ENCODE data around the gene TTI1.

The TTI1 gene

GRCh38 chr20:37943033-37943432, 90.2 kb downstream of the TTI1 start:
- ChIA-PET POLR2A (no interaction called here), CTCF (no interaction called here)

DNA sequence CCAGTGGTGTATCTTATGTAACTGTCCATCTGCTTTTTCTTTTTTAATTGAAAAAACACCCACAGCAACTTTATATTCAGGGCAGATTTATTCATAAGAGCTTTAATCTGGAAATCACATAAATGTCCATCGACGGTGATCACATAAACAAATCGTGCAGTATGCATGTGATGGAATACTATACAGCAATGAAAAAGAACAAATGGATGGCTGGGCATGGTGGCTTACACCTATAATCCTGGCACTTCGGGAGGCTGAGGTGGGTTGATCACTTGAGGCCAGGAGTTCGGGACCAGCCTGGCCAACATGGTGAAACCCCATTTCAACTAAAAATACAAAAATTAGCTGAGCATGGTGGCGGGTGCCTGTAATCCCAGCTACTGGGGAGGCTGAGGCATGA, 91.3 kb downstream of the TTI1 start:
- ChIA-PET CTCF (no interaction called here), POLR2A (no interaction called here)
- no peak for DNase-seq (ENCODE audit: low read depth, low spot score)
- no peak overlapping the region for H3K4me3 ChIP-seq (ENCODE audit: low read depth, low read length)
- TF ChIP-seq, protein P1, sequence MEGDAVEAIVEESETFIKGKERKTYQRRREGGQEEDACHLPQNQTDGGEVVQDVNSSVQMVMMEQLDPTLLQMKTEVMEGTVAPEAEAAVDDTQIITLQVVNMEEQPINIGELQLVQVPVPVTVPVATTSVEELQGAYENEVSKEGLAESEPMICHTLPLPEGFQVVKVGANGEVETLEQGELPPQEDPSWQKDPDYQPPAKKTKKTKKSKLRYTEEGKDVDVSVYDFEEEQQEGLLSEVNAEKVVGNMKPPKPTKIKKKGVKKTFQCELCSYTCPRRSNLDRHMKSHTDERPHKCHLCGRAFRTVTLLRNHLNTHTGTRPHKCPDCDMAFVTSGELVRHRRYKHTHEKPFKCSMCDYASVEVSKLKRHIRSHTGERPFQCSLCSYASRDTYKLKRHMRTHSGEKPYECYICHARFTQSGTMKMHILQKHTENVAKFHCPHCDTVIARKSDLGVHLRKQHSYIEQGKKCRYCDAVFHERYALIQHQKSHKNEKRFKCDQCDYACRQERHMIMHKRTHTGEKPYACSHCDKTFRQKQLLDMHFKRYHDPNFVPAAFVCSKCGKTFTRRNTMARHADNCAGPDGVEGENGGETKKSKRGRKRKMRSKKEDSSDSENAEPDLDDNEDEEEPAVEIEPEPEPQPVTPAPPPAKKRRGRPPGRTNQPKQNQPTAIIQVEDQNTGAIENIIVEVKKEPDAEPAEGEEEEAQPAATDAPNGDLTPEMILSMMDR (IDR thresholded peaks at IDR 0.05; ENCODE audit: insufficient read depth, low read length, missing control alignments), result no peak

More at GRCh38 chr20:37943033-37943432, 90.2 kb downstream of the TTI1 start:
- TF ChIP-seq, protein P1 (IDR thresholded peaks at IDR 0.05; ENCODE audit: insufficient read depth, low read length, missing control alignments), result no peak
- no peak for DNase-seq (ENCODE audit: low read depth, low spot score)
- no peak overlapping the region for H3K4me3 ChIP-seq (ENCODE audit: low read depth, low read length)

DNA sequence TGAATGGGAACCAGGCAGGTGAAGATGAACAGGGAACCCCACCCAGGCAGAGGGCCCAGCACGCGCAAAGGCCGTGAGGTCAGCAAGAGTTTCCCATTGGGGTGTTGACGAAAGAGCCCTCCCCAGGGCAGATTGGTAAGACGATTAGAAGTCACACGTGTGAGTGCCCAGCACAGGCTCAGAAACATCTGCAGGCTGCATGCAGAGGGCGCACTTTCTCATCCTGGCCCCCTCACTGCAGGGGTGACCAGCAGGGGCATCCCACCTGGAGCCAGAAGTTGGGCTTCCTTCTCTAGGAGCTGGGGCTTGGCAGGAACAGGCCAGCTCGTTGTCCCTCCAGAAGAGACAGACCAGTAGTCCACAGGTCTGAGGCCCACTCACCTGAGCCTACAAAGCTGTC, 91.9 kb downstream of the TTI1 start:
- CTCF ChIA-PET, result no interaction called here
- POLR2A ChIA-PET, result no interaction called here
- H3K4me3 ChIP-seq (ENCODE audit: low read depth, low read length), result no peak overlapping the region
- TF ChIP-seq, protein P1 (IDR thresholded peaks at IDR 0.05; ENCODE audit: insufficient read depth, low read length, missing control alignments), result peak; percentile 16
- no peak for DNase-seq (ENCODE audit: low read depth, low spot score)

DNA sequence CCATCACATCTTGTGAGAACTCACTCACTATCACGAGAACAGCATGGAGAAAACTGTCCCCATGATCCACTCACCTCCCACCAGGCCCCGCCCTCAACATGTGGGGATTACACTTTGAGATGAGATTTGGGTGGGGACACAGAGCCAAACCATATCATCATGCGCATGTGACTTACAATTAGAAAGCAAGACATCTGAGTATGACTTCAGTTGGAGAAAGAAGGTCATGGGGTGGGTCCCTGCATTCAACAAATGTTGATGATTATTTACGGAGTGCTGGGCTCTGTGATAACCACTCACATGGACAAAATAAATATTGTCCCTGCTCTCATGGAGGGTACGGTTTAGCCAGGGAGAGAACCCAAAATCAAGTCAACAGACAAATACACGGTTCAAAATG, 92.4 kb downstream of the TTI1 start:
- ChIA-PET CTCF (no interaction called here), POLR2A (no interaction called here)

DNA sequence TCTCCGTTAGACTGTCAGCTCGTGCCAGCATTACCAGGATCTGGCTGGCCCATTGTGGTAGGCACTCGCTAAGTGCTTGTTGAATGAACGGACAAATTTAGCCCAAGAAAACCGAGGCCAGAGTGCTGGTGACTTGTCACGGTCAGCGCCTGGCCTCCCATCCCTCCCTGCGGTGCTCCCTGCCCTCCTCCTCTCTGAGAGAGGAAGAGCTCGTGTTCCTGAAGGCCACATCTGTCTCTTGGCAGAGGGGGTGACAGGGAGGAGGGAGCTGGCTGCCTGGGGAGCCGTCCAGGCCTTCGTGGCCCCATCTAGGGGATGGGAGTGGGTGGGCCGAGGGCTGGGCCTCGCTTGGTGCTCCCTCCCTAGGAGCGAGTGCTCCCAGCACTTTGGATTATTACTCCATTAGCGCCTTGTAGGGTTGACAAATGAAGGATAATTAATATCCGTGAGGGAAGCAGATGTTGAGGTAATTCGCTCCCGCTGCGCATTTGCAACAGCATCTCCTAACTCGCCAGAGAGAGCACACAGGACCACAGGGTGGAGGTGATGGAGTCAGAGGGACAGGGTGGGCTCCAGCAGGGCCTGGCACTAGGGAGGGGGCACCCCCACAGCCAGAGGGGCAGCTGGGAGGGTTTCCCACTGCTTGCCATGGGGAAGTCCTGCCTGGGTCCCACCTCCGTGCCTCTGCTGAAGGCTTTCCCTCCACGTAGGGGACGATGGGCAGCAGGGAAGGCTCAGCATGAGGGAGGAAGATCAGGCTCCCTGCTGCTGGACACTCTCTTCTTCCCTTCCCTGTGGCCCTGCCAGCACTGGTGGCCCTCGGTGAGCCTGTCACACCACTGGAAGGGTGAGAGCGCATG, 93.3 kb downstream of the TTI1 start:
- no peak for DNase-seq (ENCODE audit: low read depth, low spot score)
- ChIA-PET POLR2A (no interaction called here), CTCF (no interaction called here)
- TF ChIP-seq, protein P1 (IDR thresholded peaks at IDR 0.05; ENCODE audit: insufficient read depth, low read length, missing control alignments), result no peak
- no peak overlapping the region for H3K4me3 ChIP-seq (ENCODE audit: low read depth, low read length)

More for the DNA sequence above, 92.4 kb downstream of the TTI1 start:
- DNase-seq (ENCODE audit: low read depth, low spot score), result no peak
- TF ChIP-seq, protein P1 (IDR thresholded peaks at IDR 0.05; ENCODE audit: insufficient read depth, low read length, missing control alignments), result no peak
- no peak overlapping the region for H3K4me3 ChIP-seq (ENCODE audit: low read depth, low read length)

- POLR2A ChIA-PET, result no interaction called here
- H3K4me3 ChIP-seq (ENCODE audit: low read depth, low read length), result no peak overlapping the region
- TF ChIP-seq, protein P1 (IDR thresholded peaks at IDR 0.05; ENCODE audit: insufficient read depth, low read length, missing control alignments), result no peak
- no peak for DNase-seq (ENCODE audit: low read depth, low spot score)
- CTCF ChIA-PET, result interaction anchor here (1.4 kb wide), 1 partner anchor 53 kb away, joined by 4 read pairs; no protein-coding TSS in a partner anchor
These were observed 94.3 kb downstream of the TTI1 start for GRCh38 chr20:37938954-37939353.

All from AG04449 (cell line).